SHP77 treated with DMSO at 0.1 percent for 48 hours (cell line): ENCODE results near the gene GOLPH3.

Experiments used
- DNase-seq: peaks from one replicate; lab custom pipeline; 2025; lab: John Stamatoyannopoulos, UW

Gene GOLPH3

GRCh38 chr5:32170303-32171151 is 3.6 kb downstream of the GOLPH3 start:
- no peak for DNase-seq

GRCh38 chr5:32168460-32169033 is 5.6 kb downstream of the GOLPH3 start:
- DNase-seq, result no peak

DNA sequence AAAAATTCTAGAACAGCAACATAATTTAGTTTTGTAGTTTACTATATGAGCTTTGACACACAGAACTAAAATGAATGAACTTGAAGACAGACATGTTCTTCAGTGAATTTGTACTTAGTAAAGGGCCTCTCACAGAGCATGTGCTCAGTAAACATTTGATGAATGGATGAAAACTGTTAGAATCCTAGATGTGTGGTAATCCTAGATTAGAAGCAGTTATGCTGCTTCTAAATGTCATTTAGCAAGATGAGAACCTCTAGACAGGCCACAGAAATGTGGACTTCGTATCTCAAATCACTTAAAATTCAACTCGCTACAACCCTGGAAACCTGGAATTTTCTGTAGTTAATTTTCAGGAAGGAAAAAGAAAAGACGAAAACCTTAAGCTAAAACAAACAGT is 8.5 kb downstream of the GOLPH3 start:
- DNase-seq, result no peak

DNA sequence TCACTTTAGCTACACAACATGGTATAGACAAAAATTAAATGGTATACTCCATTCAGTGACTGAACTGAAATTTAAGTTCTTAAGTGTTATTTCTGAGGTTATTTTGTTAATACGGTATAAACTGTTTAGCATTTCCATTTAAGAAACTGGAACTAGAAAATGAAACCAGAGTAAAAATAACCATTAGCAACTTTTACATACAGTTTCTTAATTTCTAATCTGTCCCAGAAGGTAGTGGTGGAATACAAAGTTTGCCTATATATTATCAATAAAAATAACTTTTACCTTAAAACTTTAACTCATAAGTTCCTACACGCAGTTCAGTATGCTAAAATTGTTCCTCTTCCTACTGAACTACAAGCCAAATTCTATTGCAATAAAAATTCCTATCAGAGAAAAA is 10.3 kb downstream of the GOLPH3 start:
- DNase-seq, result no peak

GRCh38 chr5:32163053-32163452 is 11.1 kb downstream of the GOLPH3 start:
- DNase-seq, result no peak

DNA sequence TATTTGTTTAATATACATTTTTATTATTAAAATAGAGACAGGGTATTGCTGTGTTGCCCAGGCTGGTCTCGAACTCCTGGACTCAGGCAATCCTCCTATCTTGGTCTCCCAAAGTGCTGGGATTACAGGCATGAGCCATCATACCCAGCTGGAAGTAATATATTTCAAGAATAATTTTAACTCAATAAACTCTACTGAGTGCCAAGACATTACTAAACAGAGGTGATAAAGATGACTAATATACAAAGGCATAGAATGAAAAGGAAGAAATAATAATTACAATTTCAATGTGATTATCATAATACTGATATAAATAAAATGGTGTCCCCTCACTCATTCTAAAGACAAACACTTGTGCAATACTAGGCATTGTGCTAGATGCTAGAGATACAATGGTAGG is 13.9 kb downstream of the GOLPH3 start:
- no peak for DNase-seq

GRCh38 chr5:32159328-32160072 is 14.6 kb downstream of the GOLPH3 start:
- DNase-seq, result no peak

GRCh38 chr5:32158679-32158975 is 15.5 kb downstream of the GOLPH3 start:
- no peak for DNase-seq

DNA sequence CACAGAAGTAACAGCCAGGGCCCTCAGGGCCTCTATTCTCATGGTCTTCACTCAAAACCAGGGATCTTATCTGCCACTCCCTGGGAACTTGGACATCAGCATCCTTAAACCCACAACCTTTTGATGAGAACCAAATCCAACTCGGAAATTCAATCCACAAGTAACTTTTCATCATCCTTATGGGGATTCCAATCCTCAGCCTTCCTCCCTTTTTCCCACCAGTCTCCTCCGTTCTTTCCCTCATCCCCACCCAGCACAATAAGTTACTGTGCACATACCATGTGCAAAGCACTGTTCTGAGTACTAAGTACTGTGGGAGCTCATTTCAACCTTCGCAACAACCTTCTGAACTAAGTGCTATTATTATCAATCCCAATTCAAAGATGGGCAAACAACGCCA is 17.0 kb downstream of the GOLPH3 start:
- no peak for DNase-seq

GRCh38 chr5:32156635-32157034 is 17.5 kb downstream of the GOLPH3 start:
- no peak for DNase-seq

DNA sequence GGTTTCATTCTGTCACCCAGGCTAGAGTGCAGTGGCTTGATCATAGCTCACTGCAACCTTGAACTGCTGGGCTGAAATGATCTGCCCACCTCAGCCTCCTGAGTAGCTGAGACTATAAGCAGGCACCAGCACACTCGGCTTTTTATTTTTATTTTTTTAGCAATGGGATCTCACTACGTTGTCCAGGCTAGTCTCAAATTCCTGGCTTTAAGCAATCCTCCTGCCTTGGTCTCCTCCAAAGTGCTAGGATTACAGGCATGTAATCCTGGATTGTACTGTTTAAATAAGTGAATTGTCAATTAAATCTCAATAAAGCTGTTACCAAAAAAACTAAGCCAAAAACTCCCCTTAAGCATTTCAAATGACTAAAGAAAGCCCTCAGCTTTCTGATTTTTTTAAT is 18.9 kb downstream of the GOLPH3 start:
- DNase-seq, result no peak

GRCh38 chr5:32153723-32154122 is 20.4 kb downstream of the GOLPH3 start:
- no peak for DNase-seq

DNA sequence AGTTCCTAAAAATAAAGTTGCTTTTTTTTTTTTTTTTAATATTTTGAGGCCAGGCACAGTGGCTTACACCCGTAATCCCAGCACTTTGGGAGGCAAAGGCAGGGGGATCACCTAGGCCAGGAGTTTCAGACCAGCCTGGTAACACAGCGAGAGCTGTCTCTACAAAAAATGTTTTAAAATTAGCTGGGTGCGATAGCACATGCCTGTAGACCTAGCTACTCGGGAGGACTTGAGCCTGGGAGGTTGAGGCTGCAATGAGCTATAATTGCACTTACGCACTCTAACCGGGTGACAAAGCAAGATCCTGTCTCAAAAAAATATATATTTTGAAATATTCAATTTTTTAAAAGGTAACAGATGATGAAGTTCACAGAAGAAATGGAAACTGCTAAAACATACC is 22.9 kb downstream of the GOLPH3 start:
- DNase-seq, result no peak

DNA sequence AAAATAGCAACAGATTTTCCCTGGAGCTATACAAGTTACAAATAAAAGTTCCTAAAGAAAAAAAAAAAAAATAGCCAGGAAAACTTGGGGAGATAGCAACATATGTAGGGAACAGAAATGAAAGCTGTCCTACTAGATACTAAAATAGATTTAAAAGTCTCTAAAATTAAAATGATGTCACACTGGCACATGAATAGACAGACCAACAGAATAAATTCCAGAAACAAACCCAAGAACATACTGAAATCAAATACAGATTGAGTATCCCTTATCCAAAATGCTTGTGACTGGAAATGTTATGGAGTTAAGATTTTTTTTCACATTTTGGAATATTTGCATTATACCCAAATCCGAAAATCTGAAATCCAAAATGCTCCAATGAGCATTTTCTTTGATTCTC is 23.8 kb downstream of the GOLPH3 start:
- DNase-seq, result no peak

- no peak for DNase-seq
These were observed 26.2 kb downstream of the GOLPH3 start for GRCh38 chr5:32147959-32148358.

DNA sequence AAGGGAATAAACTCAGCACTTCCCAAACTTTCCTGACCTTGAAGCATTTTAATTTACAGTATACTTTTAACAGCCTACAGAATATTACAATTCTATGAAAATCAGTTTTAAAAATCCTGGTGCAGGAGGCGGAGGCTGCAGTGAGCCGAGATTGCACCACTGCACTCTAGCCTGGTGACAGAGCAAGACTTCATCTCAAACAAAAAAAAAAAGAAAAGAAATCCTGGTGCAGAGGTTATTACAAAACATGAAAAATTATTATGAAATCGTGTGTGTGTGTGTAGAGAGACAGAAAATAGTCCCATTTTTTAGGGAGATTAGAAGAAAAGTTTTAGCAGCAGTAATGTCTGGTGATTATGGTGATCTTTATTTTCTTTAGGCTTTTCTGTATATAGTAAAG is 26.9 kb downstream of the GOLPH3 start:
- no peak for DNase-seq

- DNase-seq, result no peak
These were observed 28.7 kb downstream of the GOLPH3 start for GRCh38 chr5:32145378-32145777.

DNA sequence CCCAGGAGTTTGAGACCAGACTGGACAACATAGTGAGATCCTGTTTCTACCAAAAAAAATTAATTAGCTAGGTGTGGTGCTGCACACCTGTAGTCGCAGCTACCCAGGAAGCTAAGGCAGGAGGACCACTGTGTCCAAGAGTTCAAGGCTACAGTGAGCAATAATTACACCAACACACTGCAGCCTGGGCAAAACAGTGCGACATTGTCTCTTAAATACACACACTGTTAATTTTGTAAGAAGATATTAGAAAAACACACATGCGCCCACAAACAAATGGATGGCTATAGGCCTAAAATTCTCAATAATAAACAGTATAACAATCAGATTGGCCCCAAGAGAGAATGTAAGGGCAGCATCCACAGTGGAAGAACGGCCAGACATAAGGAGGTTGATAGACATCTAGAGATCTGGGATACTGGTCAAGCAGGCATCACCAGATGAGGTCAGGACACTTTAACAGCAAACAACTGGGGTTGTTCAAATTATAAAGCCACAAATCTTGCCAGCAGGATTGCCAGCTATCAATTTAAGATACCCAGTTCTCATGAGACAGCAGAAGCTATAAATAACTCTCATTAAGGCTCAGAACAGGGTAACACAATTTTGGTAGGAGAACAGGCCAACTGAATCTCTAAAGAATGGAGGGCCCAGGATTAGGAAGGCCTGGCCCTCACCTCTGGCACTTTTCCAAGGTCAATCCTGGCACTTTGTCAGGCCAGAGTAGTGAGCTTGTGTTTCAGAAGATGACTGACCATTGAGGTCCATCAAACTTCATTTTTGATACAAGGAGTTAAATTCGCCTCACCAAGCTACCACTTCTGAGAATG is 29.5 kb downstream of the GOLPH3 start:
- no peak for DNase-seq

DNA sequence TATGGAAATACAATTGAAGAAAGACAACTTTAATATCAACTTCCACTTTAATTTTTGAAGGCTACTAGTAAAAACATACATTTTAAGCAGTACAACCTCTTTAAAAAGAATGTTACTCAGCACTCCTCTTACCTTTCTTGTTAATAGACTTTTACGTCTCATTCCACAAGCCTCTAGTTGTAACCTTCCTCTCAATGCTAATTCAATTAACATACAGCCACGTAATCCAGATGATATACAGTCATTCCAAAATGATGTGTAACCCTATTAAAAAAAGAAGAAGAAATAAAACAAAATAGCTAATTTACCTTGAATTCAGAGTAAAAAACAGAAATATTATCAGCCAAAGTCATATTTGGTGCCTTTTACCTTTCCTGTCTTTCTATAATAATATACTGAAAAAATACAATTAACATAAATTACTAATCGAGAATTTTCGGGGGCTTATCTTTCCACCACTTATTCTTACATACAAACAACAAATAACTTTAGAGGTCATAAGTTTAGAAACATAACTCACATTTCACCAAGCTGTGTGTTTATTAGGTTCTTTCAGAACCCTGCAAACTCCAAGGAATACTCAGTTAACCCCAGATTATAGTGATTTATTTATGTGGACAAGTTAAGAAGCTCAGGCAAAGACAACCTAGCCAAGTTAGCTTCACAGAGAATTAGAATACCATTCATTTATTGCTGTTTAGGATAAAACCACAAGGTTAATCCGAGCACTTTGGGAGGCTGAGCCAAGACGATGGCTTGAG is 30.3 kb downstream of the GOLPH3 start:
- no peak for DNase-seq

DNA sequence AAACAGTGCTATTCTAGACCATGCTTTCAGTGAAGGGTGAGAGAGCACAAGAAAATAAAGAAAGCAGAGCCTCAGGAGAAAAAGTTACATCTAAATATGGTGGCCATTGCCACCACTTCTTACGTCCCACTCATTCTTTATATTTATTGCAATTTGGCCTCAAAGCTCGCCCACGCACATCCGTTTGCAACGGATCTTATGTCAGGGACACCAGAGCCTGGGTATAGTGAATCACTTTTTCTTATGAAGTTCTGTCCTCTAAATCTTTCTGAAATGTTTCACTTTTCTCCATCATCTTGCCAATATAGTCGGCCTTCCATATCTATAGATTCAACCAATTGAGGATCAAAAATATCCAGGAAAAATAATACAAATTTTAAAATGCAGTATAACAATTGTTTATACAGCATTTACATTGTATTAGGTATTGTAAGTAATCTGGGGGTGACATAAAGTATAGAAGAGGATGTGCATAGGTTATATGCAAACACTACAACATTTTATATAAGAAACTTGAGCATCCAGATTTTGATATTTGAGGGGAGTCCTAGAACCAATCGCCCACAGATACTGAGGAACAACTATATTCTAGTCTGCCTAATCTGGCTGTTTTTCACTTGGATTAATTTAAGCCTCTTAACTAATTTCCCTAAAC is 35.2 kb downstream of the GOLPH3 start:
- DNase-seq, result no peak

DNA sequence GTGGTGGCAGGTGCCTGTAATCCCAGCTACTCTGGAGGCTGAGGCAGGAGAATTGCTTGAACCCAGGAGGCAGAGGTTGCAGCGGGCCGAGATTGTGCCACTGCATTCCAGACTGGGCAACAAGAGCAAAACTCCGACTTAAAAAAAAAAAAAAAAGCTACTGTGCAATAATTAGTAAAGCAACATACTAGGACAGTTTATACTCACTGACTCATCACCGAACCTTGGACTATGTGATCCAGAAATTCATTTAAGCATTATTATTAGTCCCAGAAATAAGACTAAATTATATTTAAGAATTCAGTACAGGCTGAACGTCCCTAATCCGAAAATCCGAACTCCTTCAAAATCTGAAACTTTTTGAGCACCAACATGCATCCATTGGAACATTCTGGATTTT is 37.8 kb downstream of the GOLPH3 start:
- DNase-seq, result no peak
